Uterus (tissue), 4 donors: Measurements from ENCODE around the gene PARD3. TPM values are rescaled to one million over a fixed set of nuclear protein-coding genes. Genes with fewer than 3 reads are reported as not detected.

Source experiments
- DNase-seq, 2 donors: peaks; one replicate each; pipeline ENCODE4 v3.0.0-alpha.2; 2019 to 2020
- H3K27ac ChIP-seq, 2 donors: fragments of 200-600 bp; sonication (generic); 1 replicate in 1 of 2; 2 replicates in 1 of 2; pipeline ENCODE4 v1.5.1; 2016 to 2018
- H3K27me3 ChIP-seq, 2 donors: fragments of 200-600 bp; sonication (generic); one replicate each; pipeline ENCODE4 v1.5.1; 2018 to 2019; ENCODE audit warnings: control low read depth in 1 of 2
- H3K36me3 ChIP-seq, 2 donors: fragments of 200-600 bp; sonication (generic); one replicate each; pipeline ENCODE4 v1.5.1; 2019; ENCODE audit warnings: control low read depth in 1 of 2
- H3K4me1 ChIP-seq, 2 donors: fragments of 200-600 bp; sonication (generic); one replicate each; pipeline ENCODE4 v1.5.1; 2018 to 2019; ENCODE audit warnings: control low read depth in 1 of 2
- H3K4me3 ChIP-seq, 2 donors: fragments of 200-600 bp; sonication (generic); 1 replicate in 1 of 2; 2 replicates in 1 of 2; pipeline ENCODE4 v1.5.1; 2018 to 2019; ENCODE audit warnings: mild to moderate bottlenecking in 1 of 2
- H3K9me3 ChIP-seq, 2 donors: fragments of 200-600 bp; sonication (generic); one replicate each; pipeline ENCODE4 v1.5.1; 2019; ENCODE audit warnings: control low read depth in 1 of 2
- POLR2A ChIP-seq, 2 donors: fragments of 450-650 bp; IDR thresholded peaks; one replicate each; pipeline ENCODE4 v1.6.1; 2016; ENCODE audit warnings: antibody characterized with exemption in 2 of 2, mild to moderate bottlenecking in 1 of 2, moderate library complexity in 1 of 2
- intact Hi-C: fragments of 100-400 bp; cut with DNase I; formaldehyde crosslinking; loops from one replicate; pipeline ENCODE4 v1.15.1; 2023; ENCODE audit warnings: low total_unique reads
- total RNA-seq, 4 donors: library from RNA; depleted of rRNA in 3 of 4; stranded (reverse); fragments of >200 nt in 3 of 4; gene quantifications; one replicate each; pipeline versions ENCODE4 v1.1.0 to v1.2.4, GENCODE V29; 2014 to 2023
- TF ChIP-seq, protein P1 (sequence below), 4 experiments: fragments of 200-600 bp in 2 of 4; fragments of 450-650 bp in 2 of 4; sonication (generic) in 2 of 4; IDR thresholded peaks; one replicate each; pipeline ENCODE4 v1.5.1; 2016 to 2019; ENCODE audit warnings: antibody characterized with exemption in 4 of 4, mild to moderate bottlenecking in 2 of 4, moderate library complexity in 1 of 4
- donor health status: DM: yes; HTN: yes; CAD: no.

PARD3 gene
- total RNA-seq, 4 donors from 2014 or later = 42.1 to 96.1 (median 51.5) TPM

DNA sequence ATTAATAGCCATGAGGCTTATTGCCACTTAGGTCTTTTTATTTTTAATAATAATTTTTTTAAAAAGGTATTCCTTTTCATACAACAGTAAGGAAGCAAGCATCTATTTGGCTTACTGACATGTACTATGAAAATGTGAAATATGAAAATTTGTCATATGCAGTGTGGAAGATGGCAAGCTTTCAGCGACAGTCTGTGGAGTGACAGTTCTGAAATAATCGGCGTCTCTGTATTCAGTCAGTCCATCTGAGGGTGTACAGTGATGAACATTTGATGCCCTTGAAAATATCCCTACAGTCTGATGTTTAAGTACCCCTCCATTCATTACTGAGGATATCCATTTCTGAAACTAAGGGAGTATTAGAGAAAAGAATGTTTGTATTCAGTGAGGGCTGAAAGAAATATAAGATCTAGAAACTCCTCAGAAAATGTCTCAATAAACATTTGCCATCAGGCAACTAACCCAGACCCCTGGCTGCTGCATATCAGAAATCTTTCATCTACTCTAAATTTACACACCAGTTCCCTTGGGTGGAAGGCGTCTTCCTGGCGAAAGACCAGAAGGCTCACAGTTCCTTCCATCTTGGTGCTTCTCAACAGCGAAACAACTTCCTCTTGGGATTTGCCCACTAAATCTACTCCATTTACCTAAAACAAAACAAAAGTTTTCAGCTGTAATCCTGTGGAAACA is 440.6 kb downstream of the PARD3 start:
- intact Hi-C loops = no loop called here
- Histone ChIP-seq H3K36me3 (no peaks in the 10 kb centered on the region), H3K4me1 (no peaks in the 10 kb centered on the region), H3K27ac (no peak overlapping the region), H3K9me3 (no peaks in the 10 kb centered on the region), H3K27me3 (no peaks in the 10 kb centered on the region), H3K4me3 (no peak overlapping the region)
- no peak for DNase-seq
- no peak for TF ChIP-seq POLR2A (IDR thresholded peaks at IDR 0.05)
- TF ChIP-seq, protein P1, sequence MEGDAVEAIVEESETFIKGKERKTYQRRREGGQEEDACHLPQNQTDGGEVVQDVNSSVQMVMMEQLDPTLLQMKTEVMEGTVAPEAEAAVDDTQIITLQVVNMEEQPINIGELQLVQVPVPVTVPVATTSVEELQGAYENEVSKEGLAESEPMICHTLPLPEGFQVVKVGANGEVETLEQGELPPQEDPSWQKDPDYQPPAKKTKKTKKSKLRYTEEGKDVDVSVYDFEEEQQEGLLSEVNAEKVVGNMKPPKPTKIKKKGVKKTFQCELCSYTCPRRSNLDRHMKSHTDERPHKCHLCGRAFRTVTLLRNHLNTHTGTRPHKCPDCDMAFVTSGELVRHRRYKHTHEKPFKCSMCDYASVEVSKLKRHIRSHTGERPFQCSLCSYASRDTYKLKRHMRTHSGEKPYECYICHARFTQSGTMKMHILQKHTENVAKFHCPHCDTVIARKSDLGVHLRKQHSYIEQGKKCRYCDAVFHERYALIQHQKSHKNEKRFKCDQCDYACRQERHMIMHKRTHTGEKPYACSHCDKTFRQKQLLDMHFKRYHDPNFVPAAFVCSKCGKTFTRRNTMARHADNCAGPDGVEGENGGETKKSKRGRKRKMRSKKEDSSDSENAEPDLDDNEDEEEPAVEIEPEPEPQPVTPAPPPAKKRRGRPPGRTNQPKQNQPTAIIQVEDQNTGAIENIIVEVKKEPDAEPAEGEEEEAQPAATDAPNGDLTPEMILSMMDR (IDR thresholded peaks at IDR 0.05) = no peak

DNA sequence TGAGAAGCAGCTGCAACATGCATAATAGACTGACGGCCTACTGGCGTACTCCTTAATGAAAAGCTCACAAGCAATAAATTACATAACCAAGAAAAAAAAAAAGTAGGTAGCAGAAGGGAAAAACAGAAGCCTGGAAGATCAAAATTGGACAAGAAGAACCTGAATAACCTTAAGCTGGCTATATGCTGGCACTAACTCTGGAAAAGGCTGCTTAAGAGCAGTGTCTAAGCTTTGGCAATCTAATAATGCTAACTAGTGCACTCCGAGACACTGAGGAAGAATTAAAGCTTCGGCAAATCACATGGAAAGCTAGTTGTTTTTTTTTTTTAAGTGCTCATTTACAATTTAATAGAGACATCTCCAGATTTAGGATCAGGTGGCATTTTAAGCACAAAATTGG is 441.9 kb downstream of the PARD3 start:
- H3K4me3 ChIP-seq = no peak overlapping the region
- H3K36me3 ChIP-seq = no peaks in the 10 kb centered on the region
- no peaks in the 10 kb centered on the region for H3K4me1 ChIP-seq
- H3K27ac ChIP-seq = no peak overlapping the region
- no peaks in the 10 kb centered on the region for H3K27me3 ChIP-seq
- TF ChIP-seq, protein P1 (IDR thresholded peaks at IDR 0.05) = no peak
- TF ChIP-seq POLR2A (IDR thresholded peaks at IDR 0.05) = no peak
- DNase-seq = no peak
- intact Hi-C loops = no loop called here
- H3K9me3 ChIP-seq = no peaks in the 10 kb centered on the region

DNA sequence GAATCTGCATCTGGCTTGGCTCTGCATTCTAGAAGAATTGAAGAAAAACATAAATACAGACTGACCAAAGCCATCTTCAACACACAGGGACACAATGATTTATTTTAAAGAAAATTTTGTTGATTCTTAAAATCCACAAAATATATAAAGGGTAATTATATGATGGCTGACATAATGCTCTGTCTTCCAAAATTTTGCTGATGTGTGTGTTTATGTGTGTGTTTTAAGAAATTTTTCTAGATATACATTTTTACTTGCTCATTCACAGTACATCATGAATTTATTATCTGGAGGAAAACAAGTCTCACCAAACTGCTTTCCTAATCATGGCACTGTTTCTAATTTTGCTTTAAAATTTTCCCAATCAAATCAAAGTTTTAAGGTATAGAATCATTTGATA is 442.6 kb downstream of the PARD3 start:
- DNase-seq = no peak
- Histone ChIP-seq H3K9me3 (no peaks in the 10 kb centered on the region), H3K4me1 (no peaks in the 10 kb centered on the region), H3K4me3 (no peak overlapping the region), H3K27ac (no peak overlapping the region), H3K27me3 (no peaks in the 10 kb centered on the region), H3K36me3 (no peaks in the 10 kb centered on the region)
- intact Hi-C loops = no loop called here
- TF ChIP-seq, protein P1 (IDR thresholded peaks at IDR 0.05) = no peak
- no peak for TF ChIP-seq POLR2A (IDR thresholded peaks at IDR 0.05)

DNA sequence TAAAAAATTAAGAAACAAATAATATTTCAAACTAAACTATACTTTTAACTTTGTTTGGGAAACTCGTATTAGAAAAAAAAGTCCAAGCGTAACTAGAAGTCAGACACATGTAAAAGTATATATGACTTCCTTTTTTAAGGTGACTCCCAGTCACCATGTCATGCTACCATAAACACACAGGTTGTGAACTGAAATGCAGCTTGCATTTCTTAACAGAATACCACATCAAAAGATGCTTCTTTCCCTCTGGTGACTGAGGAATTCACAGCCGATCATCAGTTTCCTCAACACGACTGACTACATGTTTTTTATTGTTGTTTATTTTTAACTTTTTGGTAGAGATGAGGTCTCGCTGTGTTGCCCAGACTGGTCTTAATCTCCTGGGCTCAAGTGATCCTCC is 445.0 kb downstream of the PARD3 start:
- intact Hi-C loops = no loop called here
- no peak for DNase-seq
- no peak overlapping the region for H3K4me3 ChIP-seq
- TF ChIP-seq POLR2A (IDR thresholded peaks at IDR 0.05) = no peak
- TF ChIP-seq, protein P1 (IDR thresholded peaks at IDR 0.05) = no peak
- no peaks in the 10 kb centered on the region for H3K36me3 ChIP-seq
- H3K27me3 ChIP-seq = no peaks in the 10 kb centered on the region
- H3K9me3 ChIP-seq = no peaks in the 10 kb centered on the region
- H3K27ac ChIP-seq = no peak overlapping the region
- H3K4me1 ChIP-seq = no peaks in the 10 kb centered on the region

DNA sequence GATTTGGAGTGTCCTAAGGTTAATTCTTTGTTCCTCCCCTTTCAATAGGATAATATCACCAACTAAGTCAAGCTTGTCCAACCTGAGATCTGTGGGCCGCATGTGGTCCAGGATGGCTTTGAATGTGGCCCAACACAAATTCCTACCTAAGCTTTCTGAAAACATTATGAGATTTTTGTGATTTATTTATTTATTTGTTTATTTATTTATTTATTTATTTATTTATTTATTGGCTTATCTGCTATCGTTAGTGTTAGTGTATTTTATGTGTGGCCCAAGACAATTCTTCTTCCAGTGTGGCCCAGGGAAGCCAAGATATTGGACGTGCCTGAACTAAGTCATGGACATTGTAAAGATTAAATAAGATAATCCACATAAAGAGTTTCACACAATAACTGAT is 446.0 kb downstream of the PARD3 start:
- H3K27ac ChIP-seq = no peak overlapping the region
- no peaks in the 10 kb centered on the region for H3K4me1 ChIP-seq
- TF ChIP-seq, protein P1 (IDR thresholded peaks at IDR 0.05) = no peak
- no peak for TF ChIP-seq POLR2A (IDR thresholded peaks at IDR 0.05)

More for the DNA sequence above, 446.0 kb downstream of the PARD3 start:
- DNase-seq = no peak
- H3K36me3 ChIP-seq = no peaks in the 10 kb centered on the region
- intact Hi-C loops = no loop called here
- H3K4me3 ChIP-seq = no peak overlapping the region
- no peaks in the 10 kb centered on the region for H3K27me3 ChIP-seq
- H3K9me3 ChIP-seq = no peaks in the 10 kb centered on the region
